SKM-1 treated with dmso at 0.1 percent for 144 hours (cell line): Measurements from ENCODE around the gene CD151.

ENCODE experiments used
- DNase-seq: peaks from one replicate; lab custom pipeline; 2025; ENCODE audit not compliant: unreplicated experiment; lab: John Stamatoyannopoulos, UW

CD151 gene

GRCh38 chr11:841981-842369 is 9.2 kb downstream of the CD151 start:
- no peak for DNase-seq

GRCh38 chr11:842370-843002 is 9.7 kb downstream of the CD151 start, which contains the start of the genes POLR2L and TSPAN4:
POLR2L (minus strand) TSS chr11:842529; CDS start chr11:842508, 21 bp downstream.
TSPAN4 (plus strand) TSS chr11:842852; CDS start chr11:850305, 7,453 bp downstream.
- DNase-seq = peak; percentile 71

GRCh38 chr11:843086-843734 is 10.5 kb downstream of the CD151 start:
- no peak for DNase-seq

GRCh38 chr11:843818-844692 is 11.3 kb downstream of the CD151 start:
- peak; percentile 41 for DNase-seq

GRCh38 chr11:844693-845644 is 12.2 kb downstream of the CD151 start:
- no peak for DNase-seq

GRCh38 chr11:845872-846495 is 13.2 kb downstream of the CD151 start:
- DNase-seq = no peak

- DNase-seq = no peak
These were observed 13.8 kb downstream of the CD151 start for GRCh38 chr11:846496-847098.

- DNase-seq = no peak
These were observed 15.1 kb downstream of the CD151 start for GRCh38 chr11:847876-848275.

- DNase-seq = no peak
These were observed 15.7 kb downstream of the CD151 start for GRCh38 chr11:848380-848931.

- no peak for DNase-seq
These were observed 16.5 kb downstream of the CD151 start for GRCh38 chr11:849104-849824.

- DNase-seq = no peak
These were observed 17.4 kb downstream of the CD151 start for GRCh38 chr11:849951-850774.

GRCh38 chr11:850775-851763 is 18.3 kb downstream of the CD151 start:
- no peak for DNase-seq

- no peak for DNase-seq
These were observed 20.0 kb downstream of the CD151 start for GRCh38 chr11:852762-853161.

GRCh38 chr11:853682-854448 is 21.1 kb downstream of the CD151 start:
- DNase-seq = no peak

GRCh38 chr11:854601-855329 is 22.0 kb downstream of the CD151 start:
- no peak for DNase-seq
